ENCODE measurements around the gene TMEM271. TPM values are rescaled to one million over a fixed set of nuclear protein-coding genes. Genes with fewer than 3 reads are reported as not detected.

Gene TMEM271
- total RNA-seq, 6 experiments from 2014 or later: not detected

DNA sequence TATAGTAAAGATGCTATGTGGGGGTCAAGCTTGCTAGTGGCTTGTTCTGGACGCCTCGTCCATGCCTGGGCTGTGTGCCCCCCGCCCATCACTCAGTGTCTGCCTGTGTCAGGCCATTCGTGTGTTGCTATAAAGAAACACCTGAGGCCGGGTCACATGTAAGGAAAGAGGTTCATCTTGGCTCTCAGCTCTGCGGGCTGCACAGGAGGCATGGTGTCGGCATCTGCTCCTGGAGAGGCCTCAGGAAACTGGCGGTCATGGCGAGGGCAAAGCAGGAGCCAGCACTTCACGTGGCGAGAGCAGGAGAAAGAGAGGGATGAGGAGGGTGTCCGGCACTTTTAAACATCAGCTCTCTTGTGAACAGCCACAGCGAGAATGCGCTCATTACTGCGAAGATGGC, 51.9 kb downstream of the TMEM271 start:
- Mint-ChIP-seq H3K27me3 (ENCODE audit: insufficient read depth) (peaks cover 3% of the 10 kb centered on the region; the same call in 1 of the 2 replicates), H3K9me3 (no peaks in the 10 kb centered on the region), H3K4me1 (ENCODE audit: low read depth) (no peaks in the 10 kb centered on the region), H3K4me3 (no peak overlapping the region), H3K36me3 (ENCODE audit: low read depth) (peaks cover 55% of the 10 kb centered on the region), H3K27ac (no peak overlapping the region)
- no peak for DNase-seq
- no peak for TF ChIP-seq CTCF (IDR thresholded peaks at IDR 0.05)

Other genes with a start within 250 kb of the TMEM271 start
- gene ZNF141, start 238.5 kb downstream of the TMEM271 start, total RNA-seq (2021; fragmentation: NEBNext Ultra II Directional; extraction: Animal tissue kit (Norgen Biotek cat#: 25700)): 1 to 10 TPM in 2 of 6 experiments, under 1 TPM in 4; 0.26 to 3.1 (median 0.40) TPM
- gene ZNF721, start 77.1 kb downstream of the TMEM271 start, total RNA-seq (2021; fragmentation: NEBNext Ultra II Directional; extraction: Animal tissue kit (Norgen Biotek cat#: 25700)): 10 to 100 TPM; 15.2 to 18.5 (median 16.5) TPM
- gene PIGG, start 77.1 kb downstream of the TMEM271 start, total RNA-seq (2021; fragmentation: NEBNext Ultra II Directional; extraction: Animal tissue kit (Norgen Biotek cat#: 25700)): 10 to 100 TPM; 46.3 to 56.0 (median 52.0) TPM
- gene PDE6B, start 49.3 kb upstream of the TMEM271 start, total RNA-seq (2021; fragmentation: NEBNext Ultra II Directional; extraction: Animal tissue kit (Norgen Biotek cat#: 25700)): not detected
- gene ATP5ME, start 98.0 kb upstream of the TMEM271 start, total RNA-seq (2021; fragmentation: NEBNext Ultra II Directional; extraction: Animal tissue kit (Norgen Biotek cat#: 25700)): 100 to 1,000 TPM; 181 to 374 (median 290) TPM
- 10 to 100 TPM; 14.2 to 23.0 (median 18.8) TPM for gene MYL5, start 98.2 kb upstream of the TMEM271 start, total RNA-seq (2021; fragmentation: NEBNext Ultra II Directional; extraction: Animal tissue kit (Norgen Biotek cat#: 25700))
- under 1 TPM in 5 of 6 experiments, not detected in 1; 0.13 to 0.62 (median 0.21) TPM for gene SLC49A3, start 112.9 kb upstream of the TMEM271 start, total RNA-seq (2021; fragmentation: NEBNext Ultra II Directional; extraction: Animal tissue kit (Norgen Biotek cat#: 25700))
- gene PCGF3, start 129.5 kb upstream of the TMEM271 start, total RNA-seq (2021; fragmentation: NEBNext Ultra II Directional; extraction: Animal tissue kit (Norgen Biotek cat#: 25700)): 10 to 100 TPM; 28.5 to 34.5 (median 30.2) TPM
- under 1 TPM in 5 of 6 experiments, not detected in 1; 0.12 to 0.32 (median 0.20) TPM for gene CPLX1, start 249.8 kb upstream of the TMEM271 start, total RNA-seq (2021; fragmentation: NEBNext Ultra II Directional; extraction: Animal tissue kit (Norgen Biotek cat#: 25700))

All from HFFc6 (cell line).